ENCODE results near the gene AKR1E2. TPM values are rescaled to one million over a fixed set of nuclear protein-coding genes. Genes with fewer than 3 reads are reported as not detected.

Gene AKR1E2
- total RNA-seq, 1 donor from 2014 or later = 0.53 TPM

DNA sequence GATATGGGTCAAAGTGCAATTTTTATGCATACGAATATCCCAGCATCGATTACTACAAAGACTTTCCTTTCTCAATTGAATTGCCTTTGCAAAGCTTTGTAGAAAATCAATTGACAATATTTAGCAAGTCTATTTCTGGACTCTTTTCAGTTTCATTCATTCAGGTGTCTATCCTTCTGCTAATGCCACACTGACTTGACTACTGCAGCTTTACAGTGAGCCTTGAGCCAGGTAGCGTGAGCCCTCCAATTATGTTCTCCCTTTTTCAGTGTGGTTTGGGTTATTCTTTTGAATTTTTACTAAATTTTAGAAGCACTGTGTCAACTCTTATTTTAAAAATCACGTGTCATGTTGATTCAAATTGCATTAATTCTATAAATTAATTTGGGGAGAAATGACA, 19.5 kb upstream of the AKR1E2 start:
- Histone ChIP-seq H3K36me3 (no peaks in the 10 kb centered on the region), H3K27ac (no peak overlapping the region), H3K27me3 (no peaks in the 10 kb centered on the region), H3K4me1 (no peaks in the 10 kb centered on the region), H3K9me3 (no peaks in the 10 kb centered on the region), H3K4me3 (no peak overlapping the region)
- TF ChIP-seq CTCF (IDR thresholded peaks at IDR 0.05) = no peak
- no peak for DNase-seq (ENCODE audit: low spot score in 2 of 2)
- intact Hi-C loops (cut with DNase I) = no loop called here

DNA sequence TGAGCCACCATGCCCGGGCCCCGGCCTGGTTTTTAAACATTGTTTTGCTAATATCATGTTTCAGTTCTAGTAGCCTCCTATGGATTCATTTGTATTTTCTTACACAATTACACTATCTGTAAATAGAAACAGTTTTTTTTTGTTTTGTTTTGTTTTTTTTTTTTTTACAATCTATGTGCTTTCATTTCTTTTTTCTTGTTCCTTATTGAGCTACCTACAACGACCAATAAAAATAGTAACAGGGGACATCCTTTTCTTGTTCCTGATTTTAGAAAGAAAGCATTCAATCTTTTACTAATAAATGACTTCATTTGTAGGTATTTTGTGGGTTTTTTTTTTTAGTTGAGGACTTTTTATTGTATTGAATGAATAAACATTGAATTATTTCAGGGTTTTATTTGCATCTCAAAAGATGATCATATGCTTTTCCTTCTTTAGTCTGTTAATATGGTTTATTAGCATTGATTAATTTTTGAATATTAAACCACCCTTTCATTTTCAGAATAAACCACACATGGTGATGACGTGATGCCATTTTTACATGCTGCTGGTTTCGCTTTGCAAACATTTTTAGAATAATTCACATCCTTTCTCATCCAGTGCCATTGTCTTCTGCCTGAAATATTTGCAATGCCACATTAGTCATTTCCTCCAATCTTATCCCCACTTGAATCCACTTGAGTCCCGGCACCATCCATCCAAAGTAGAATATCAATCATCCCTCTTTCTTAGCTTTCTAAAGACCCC, 18.1 kb upstream of the AKR1E2 start:
- intact Hi-C loops (cut with DNase I) = no loop called here
- no peak for TF ChIP-seq CTCF (IDR thresholded peaks at IDR 0.05)
- Histone ChIP-seq H3K4me1 (no peaks in the 10 kb centered on the region), H3K36me3 (no peaks in the 10 kb centered on the region), H3K27ac (no peak overlapping the region), H3K4me3 (no peak overlapping the region), H3K9me3 (no peaks in the 10 kb centered on the region), H3K27me3 (no peaks in the 10 kb centered on the region)
- no peak for DNase-seq (ENCODE audit: low spot score in 2 of 2)

GRCh38 chr10:4809156-4809555, 16.9 kb upstream of the AKR1E2 start:
- no peak overlapping the region for H3K27ac ChIP-seq
- no peak for DNase-seq (ENCODE audit: low spot score in 2 of 2)
- no peak overlapping the region for H3K4me3 ChIP-seq
- intact Hi-C loops (cut with DNase I) = no loop called here
- TF ChIP-seq CTCF (IDR thresholded peaks at IDR 0.05) = no peak
- no peaks in the 10 kb centered on the region for H3K4me1 ChIP-seq
- H3K9me3 ChIP-seq = no peaks in the 10 kb centered on the region
- H3K36me3 ChIP-seq = no peaks in the 10 kb centered on the region
- H3K27me3 ChIP-seq = no peaks in the 10 kb centered on the region

- H3K36me3 ChIP-seq = no peaks in the 10 kb centered on the region
- no peak for DNase-seq (ENCODE audit: low spot score in 2 of 2)
- no peak overlapping the region for H3K4me3 ChIP-seq
- H3K9me3 ChIP-seq = no peaks in the 10 kb centered on the region
- H3K27me3 ChIP-seq = no peaks in the 10 kb centered on the region
- no peaks in the 10 kb centered on the region for H3K4me1 ChIP-seq
- no peak for TF ChIP-seq CTCF (IDR thresholded peaks at IDR 0.05)
- intact Hi-C loops (cut with DNase I) = loop anchor here (10.0 kb wide), 1 partner anchor 815 kb away; no protein-coding TSS in a partner anchor
- no peak overlapping the region for H3K27ac ChIP-seq
These were observed 15.9 kb upstream of the AKR1E2 start for GRCh38 chr10:4810092-4810491.

- H3K36me3 ChIP-seq = no peaks in the 10 kb centered on the region
- no peaks in the 10 kb centered on the region for H3K9me3 ChIP-seq
- TF ChIP-seq CTCF (IDR thresholded peaks at IDR 0.05) = no peak
- H3K4me3 ChIP-seq = no peak overlapping the region
- DNase-seq (ENCODE audit: low spot score in 2 of 2) = no peak
- H3K4me1 ChIP-seq = no peaks in the 10 kb centered on the region
- intact Hi-C loops (cut with DNase I) = loop anchor here (10.0 kb wide), 1 partner anchor 813 kb away; no protein-coding TSS in a partner anchor
- H3K27me3 ChIP-seq = no peaks in the 10 kb centered on the region
- no peak overlapping the region for H3K27ac ChIP-seq
These were observed 14.0 kb upstream of the AKR1E2 start for GRCh38 chr10:4812046-4812445.

Data from ascending aorta (tissue), 2 donors.